CD4-positive, alpha-beta T cell treated with Interleukin-1 beta for 1 hour (primary cell): ENCODE data around the gene LYPD6B.
A peak's percentile ranks its signal among the peaks of the same experiment; 100 is the strongest.

Source experiments
- DNase-seq, 2 donors: peaks; one replicate each; pipeline ENCODE4 v3.0.0-alpha.2; 2020 to 2022

Gene LYPD6B

GRCh38 chr2:149129433-149129832, 90.9 kb downstream of the LYPD6B start:
- no peak for DNase-seq

GRCh38 chr2:149132339-149132738, 93.8 kb downstream of the LYPD6B start:
- DNase-seq: no peak

- DNase-seq: no peak
These were observed 94.4 kb downstream of the LYPD6B start for GRCh38 chr2:149132901-149133300.

GRCh38 chr2:149134335-149134923, 95.9 kb downstream of the LYPD6B start:
- DNase-seq: no peak

- no peak for DNase-seq
These were observed 97.6 kb downstream of the LYPD6B start for GRCh38 chr2:149136111-149136510.

- DNase-seq: no peak
These were observed 102.5 kb downstream of the LYPD6B start for GRCh38 chr2:149141046-149141445.

- no peak for DNase-seq
These were observed 105.2 kb downstream of the LYPD6B start for GRCh38 chr2:149143734-149144133.

- DNase-seq: no peak
These were observed 107.1 kb downstream of the LYPD6B start for GRCh38 chr2:149145314-149146295.

- no peak for DNase-seq
These were observed 108.4 kb downstream of the LYPD6B start for GRCh38 chr2:149146876-149147275.

- DNase-seq: no peak
These were observed 109.9 kb downstream of the LYPD6B start for GRCh38 chr2:149148194-149149006.

GRCh38 chr2:149149007-149149297, 110.5 kb downstream of the LYPD6B start:
- DNase-seq: no peak

- no peak for DNase-seq
These were observed 114.0 kb downstream of the LYPD6B start for GRCh38 chr2:149152469-149152953.

GRCh38 chr2:149155196-149155969, 116.9 kb downstream of the LYPD6B start:
- no peak for DNase-seq

- DNase-seq: no peak
These were observed 117.5 kb downstream of the LYPD6B start for GRCh38 chr2:149155988-149156387.

GRCh38 chr2:149156971-149157740, 118.7 kb downstream of the LYPD6B start:
- DNase-seq: no peak

GRCh38 chr2:149158957-149159356, 120.5 kb downstream of the LYPD6B start:
- no peak for DNase-seq

- DNase-seq: no peak
These were observed 121.7 kb downstream of the LYPD6B start for GRCh38 chr2:149160195-149160594.

- DNase-seq: peak; percentile 13 to 43
These were observed 122.3 kb downstream of the LYPD6B start for GRCh38 chr2:149160701-149161217.

GRCh38 chr2:149161481-149162225, 123.2 kb downstream of the LYPD6B start:
- DNase-seq: no peak

- no peak for DNase-seq
These were observed 125.8 kb downstream of the LYPD6B start for GRCh38 chr2:149164296-149164695.

- no peak for DNase-seq
These were observed 126.3 kb downstream of the LYPD6B start for GRCh38 chr2:149164827-149165226.
